Panc1 (cell line): ENCODE data around the gene RIMBP2. TPM values are rescaled to one million over a fixed set of nuclear protein-coding genes. Genes with fewer than 3 reads are reported as not detected.

ENCODE experiments used
- ATAC-seq: fragments of 200-7000 bp; cut with Tn5 transposase; 2 replicates; pipeline ENCODE4 v1.9.1; 2020; ENCODE audit warnings: mild to moderate bottlenecking, moderate library complexity
- BruUV-seq: library from RNA; stranded (reverse); fragments of 400-500 nt; replicated peaks from 2 replicates; lab custom pipeline; 2021; lab: Mats Ljungman, UMichigan
- CTCF ChIA-PET: fragments of 300-600 bp; sonication (Branson Sonifier 250); formaldehyde crosslinking; loops from one replicate; lab custom pipeline; 2022; ENCODE audit warnings: antibody characterized with exemption; lab: Charles Lee
- POLR2A ChIA-PET: fragments of 300-600 bp; sonication (Branson Sonifier 250); formaldehyde crosslinking; loops from one replicate; lab custom pipeline; 2022; ENCODE audit warnings: antibody characterized with exemption; lab: Charles Lee
- DNase-seq: peaks from one replicate; pipeline ENCODE4 v3.0.0-alpha.2; 2010; ENCODE audit warnings: low read depth, low spot score
- H3K27ac ChIP-seq: 2 replicates; pipeline ENCODE4 v1.5.1; 2011; ENCODE audit warnings: mild to moderate bottlenecking, low read length, inconsistent platforms
- H3K27me3 ChIP-seq: fragments of 200-500 bp; sonication (Bioruptor generic); 2 replicates; pipeline ENCODE4 v1.6.0; 2014; ENCODE audit warnings: low read length, inconsistent platforms; ENCODE audit not compliant: control insufficient read depth, insufficient read depth
- H3K36me3 ChIP-seq: fragments of 200-500 bp; sonication (Bioruptor generic); 2 replicates; pipeline ENCODE4 v1.5.1; 2014; ENCODE audit warnings: inconsistent platforms, mild to moderate bottlenecking, low read length, moderate library complexity; ENCODE audit not compliant: control insufficient read depth, insufficient read depth
- H3K4me1 ChIP-seq: 2 replicates; pipeline ENCODE4 v1.5.1; 2011; ENCODE audit warnings: inconsistent platforms, mild to moderate bottlenecking, low read length, moderate library complexity; ENCODE audit not compliant: control insufficient read depth, insufficient read depth
- H3K4me3 ChIP-seq, 2 experiments: 2 replicates each; pipeline ENCODE4 v1.5.1; 2011 to 2012; ENCODE audit warnings: low read depth in 2 of 2, low read length in 2 of 2, mild to moderate bottlenecking in 2 of 2, inconsistent platforms in 1 of 2, moderate library complexity in 1 of 2
- H3K9me3 ChIP-seq: fragments of 200-500 bp; sonication (Bioruptor generic); 2 replicates; pipeline ENCODE4 v1.5.1; 2014; ENCODE audit warnings: low read depth, mild to moderate bottlenecking, inconsistent platforms, low read length, moderate library complexity; ENCODE audit not compliant: control insufficient read depth, insufficient read depth
- CTCF ChIP-seq: fragments of 450-650 bp; IDR thresholded peaks from 2 replicates; pipeline ENCODE4 v1.5.1; 2017; ENCODE audit warnings: mild to moderate bottlenecking
- POLR2AphosphoS5 ChIP-seq: IDR thresholded peaks from 2 replicates; pipeline ENCODE4 v1.6.1; 2012; ENCODE audit warnings: mild to moderate bottlenecking, low read depth, low read length, moderate library complexity
- SIN3A ChIP-seq: IDR thresholded peaks from 2 replicates; pipeline ENCODE4 v1.6.1; 2012; ENCODE audit warnings: low read depth, mild to moderate bottlenecking, low read length, moderate library complexity, borderline replicate concordance; ENCODE audit not compliant: insufficient read depth
- TCF7L2 ChIP-seq: IDR thresholded peaks from 2 replicates; pipeline ENCODE4 v1.6.1; 2011; ENCODE audit warnings: mild to moderate bottlenecking, low read depth, low read length, inconsistent platforms
- in situ Hi-C: cut with HindIII; loops from 2 replicates; pipeline ENCODE4 v1.10.0; 2016; ENCODE audit warnings: low sequenced_read_pairs, low pct_unique_long_range_greater_than_20kb
- intact Hi-C: fragments of 100-400 bp; cut with micrococcal nuclease; formaldehyde crosslinking; loops from one replicate; pipeline ENCODE4 v1.10.0; 2022; ENCODE audit not compliant: unreplicated experiment
- total RNA-seq: library from RNA; stranded (reverse); gene quantifications from one replicate; pipeline ENCODE4 v1.2.1, GENCODE V29; 2021; ENCODE audit not compliant: unreplicated experiment
- TF ChIP-seq, protein P1 (sequence below), 2 experiments: IDR thresholded peaks; 2 replicates each; pipeline ENCODE4 v1.6.1; 2011 to 2012; ENCODE audit warnings: low read depth in 2 of 2, control low read depth in 1 of 2, low read length in 1 of 2, mild to moderate bottlenecking in 1 of 2, moderate library complexity in 1 of 2; ENCODE audit not compliant: insufficient read depth in 1 of 2

Gene RIMBP2
- total RNA-seq, 1 experiment from 2014 or later = not detected

- H3K4me3 ChIP-seq = no peak overlapping the region
- no peak for TF ChIP-seq POLR2AphosphoS5
- TF ChIP-seq TCF7L2 = no peak
- no peak for TF ChIP-seq CTCF
- no peak for TF ChIP-seq SIN3A
- TF ChIP-seq, protein P1, sequence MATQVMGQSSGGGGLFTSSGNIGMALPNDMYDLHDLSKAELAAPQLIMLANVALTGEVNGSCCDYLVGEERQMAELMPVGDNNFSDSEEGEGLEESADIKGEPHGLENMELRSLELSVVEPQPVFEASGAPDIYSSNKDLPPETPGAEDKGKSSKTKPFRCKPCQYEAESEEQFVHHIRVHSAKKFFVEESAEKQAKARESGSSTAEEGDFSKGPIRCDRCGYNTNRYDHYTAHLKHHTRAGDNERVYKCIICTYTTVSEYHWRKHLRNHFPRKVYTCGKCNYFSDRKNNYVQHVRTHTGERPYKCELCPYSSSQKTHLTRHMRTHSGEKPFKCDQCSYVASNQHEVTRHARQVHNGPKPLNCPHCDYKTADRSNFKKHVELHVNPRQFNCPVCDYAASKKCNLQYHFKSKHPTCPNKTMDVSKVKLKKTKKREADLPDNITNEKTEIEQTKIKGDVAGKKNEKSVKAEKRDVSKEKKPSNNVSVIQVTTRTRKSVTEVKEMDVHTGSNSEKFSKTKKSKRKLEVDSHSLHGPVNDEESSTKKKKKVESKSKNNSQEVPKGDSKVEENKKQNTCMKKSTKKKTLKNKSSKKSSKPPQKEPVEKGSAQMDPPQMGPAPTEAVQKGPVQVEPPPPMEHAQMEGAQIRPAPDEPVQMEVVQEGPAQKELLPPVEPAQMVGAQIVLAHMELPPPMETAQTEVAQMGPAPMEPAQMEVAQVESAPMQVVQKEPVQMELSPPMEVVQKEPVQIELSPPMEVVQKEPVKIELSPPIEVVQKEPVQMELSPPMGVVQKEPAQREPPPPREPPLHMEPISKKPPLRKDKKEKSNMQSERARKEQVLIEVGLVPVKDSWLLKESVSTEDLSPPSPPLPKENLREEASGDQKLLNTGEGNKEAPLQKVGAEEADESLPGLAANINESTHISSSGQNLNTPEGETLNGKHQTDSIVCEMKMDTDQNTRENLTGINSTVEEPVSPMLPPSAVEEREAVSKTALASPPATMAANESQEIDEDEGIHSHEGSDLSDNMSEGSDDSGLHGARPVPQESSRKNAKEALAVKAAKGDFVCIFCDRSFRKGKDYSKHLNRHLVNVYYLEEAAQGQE (IDR thresholded peaks at IDR 0.05; ENCODE audit: insufficient read depth in 1 of 2, low read depth in 2 of 2, low read length in 1 of 2) = no peak
- ChIA-PET CTCF (no interaction called here), POLR2A (no interaction called here)
- ATAC-seq (no peak), DNase-seq (no peak)
- H3K36me3 ChIP-seq = no peaks in the 10 kb centered on the region
- no peaks in the 10 kb centered on the region for H3K27me3 ChIP-seq
- no peaks in the 10 kb centered on the region for H3K4me1 ChIP-seq
- no TSS peak for BruUV-seq
- intact Hi-C loops (no loop called here), in situ Hi-C loops (no loop called here)
- H3K27ac ChIP-seq = no peak overlapping the region
- H3K9me3 ChIP-seq = no peaks in the 10 kb centered on the region
Observed at GRCh38 chr12:130465626-130466025, 250.5 kb downstream of the RIMBP2 start.

DNA sequence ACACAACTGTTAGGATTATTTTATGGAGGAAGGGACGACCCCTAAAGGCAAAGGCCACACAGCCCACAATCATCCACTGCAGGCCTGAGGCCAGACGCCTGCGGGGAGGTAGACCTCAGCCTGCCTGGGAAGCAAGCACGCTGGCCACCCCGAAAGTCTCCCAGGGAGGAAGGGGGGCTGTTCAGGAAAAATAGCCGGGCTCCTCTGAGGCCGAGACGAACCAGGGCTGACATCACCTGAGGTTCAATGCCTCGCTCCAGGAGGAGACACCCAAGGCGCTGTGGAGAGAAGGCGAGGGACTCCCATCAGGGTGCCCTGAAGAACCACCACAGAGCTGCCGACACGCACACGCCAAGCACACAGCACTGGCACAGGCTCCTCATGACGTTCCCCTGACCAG lies 251.1 kb downstream of the RIMBP2 start:
- TF ChIP-seq, protein P1 (IDR thresholded peaks at IDR 0.05; ENCODE audit: insufficient read depth in 1 of 2, low read depth in 2 of 2, low read length in 1 of 2) = no peak
- TF ChIP-seq TCF7L2 (no peak), CTCF (no peak), POLR2AphosphoS5 (no peak), SIN3A (no peak)
- no peaks in the 10 kb centered on the region for H3K4me1 ChIP-seq
- H3K9me3 ChIP-seq = no peaks in the 10 kb centered on the region
- no peak for DNase-seq
- H3K4me3 ChIP-seq = no peak overlapping the region
- ChIA-PET POLR2A (no interaction called here), CTCF (no interaction called here)
- BruUV-seq = no TSS peak
- H3K27me3 ChIP-seq = no peaks in the 10 kb centered on the region
- no peak for ATAC-seq
- no peaks in the 10 kb centered on the region for H3K36me3 ChIP-seq
- intact Hi-C loops = no loop called here
- in situ Hi-C loops = no loop called here
- no peak overlapping the region for H3K27ac ChIP-seq
